HCT116 (cell line): Measurements from ENCODE around the gene SMIM41. TPM values are rescaled to one million over a fixed set of nuclear protein-coding genes. Genes with fewer than 3 reads are reported as not detected.

ENCODE experiments used
- ATAC-seq: fragments of 200-7000 bp; cut with Tn5 transposase; 2 replicates; pipeline ENCODE4 v1.9.1; 2020; ENCODE audit warnings: mild to moderate bottlenecking, moderate library complexity
- BruUV-seq: library from RNA; stranded (reverse); fragments of 400-500 nt; replicated peaks from 2 replicates; lab custom pipeline; 2021; lab: Mats Ljungman, UMichigan
- CTCF ChIA-PET: fragments of 300-600 bp; sonication (Branson Sonifier 250); formaldehyde crosslinking; loops from one replicate; lab custom pipeline; 2021; ENCODE audit warnings: antibody characterized with exemption; lab: Charles Lee
- POLR2A ChIA-PET: fragments of 300-600, 350-600 bp; sonication (Branson Sonifier 250); formaldehyde crosslinking; loops from one replicate; lab custom pipeline; 2021; ENCODE audit warnings: antibody characterized with exemption; lab: Charles Lee
- RAD21 ChIA-PET, 2 experiments: fragments of 300-600 bp; sonication (Branson Sonifier 250); formaldehyde crosslinking; loops; one replicate each; lab custom pipeline; 2023; ENCODE audit warnings: low total read pairs in 2 of 2; ENCODE audit not compliant: uncharacterized antibody in 2 of 2, unreplicated experiment in 2 of 2, low non-redundant PET in 1 of 2; lab: Charles Lee
- DNase-seq: peaks from one replicate; pipeline ENCODE4 v3.0.0-alpha.2; 2010; ENCODE audit warnings: low read depth, low spot score
- H2AFZ ChIP-seq: fragments of 200-600 bp; shearing (Covaris generic), sonication (generic); 2 replicates; pipeline ENCODE4 v1.6.1; 2017; ENCODE audit warnings: low read depth, mixed run types, mixed read lengths, antibody characterized with exemption, low read length; ENCODE audit not compliant: poor library complexity, severe bottlenecking
- H3K27ac ChIP-seq: 2 replicates; pipeline ENCODE4 v1.5.1; 2012; ENCODE audit warnings: low read depth, low read length
- H3K27me3 ChIP-seq: fragments of 200-600 bp; sonication (generic); 2 replicates; pipeline ENCODE4 v1.6.1; 2016; ENCODE audit warnings: mixed run types, low read length, mixed read lengths; ENCODE audit not compliant: insufficient read depth
- H3K36me3 ChIP-seq, 2 experiments: fragments of 200-500 bp in 1 of 2; fragments of 200-600 bp in 1 of 2; sonication (Bioruptor generic) in 1 of 2; sonication (generic) in 1 of 2; 2 replicates each; pipeline versions ENCODE4 v1.5.1 to v1.6.1; 2014 to 2016; ENCODE audit warnings: low read length in 2 of 2, inconsistent platforms in 1 of 2, mixed read lengths in 1 of 2, mixed run types in 1 of 2; ENCODE audit not compliant: insufficient read depth in 2 of 2, control insufficient read depth in 1 of 2
- H3K4me1 ChIP-seq, 2 experiments: fragments of 200-600 bp in 1 of 2; sonication (generic) in 1 of 2; 2 replicates each; pipeline versions ENCODE4 v1.5.1 to v1.6.1; 2012 to 2017; ENCODE audit warnings: low read length in 2 of 2, inconsistent platforms in 1 of 2, mild to moderate bottlenecking in 1 of 2, mixed read lengths in 1 of 2, mixed run types in 1 of 2, moderate library complexity in 1 of 2; ENCODE audit not compliant: insufficient read depth in 2 of 2, control insufficient read depth in 1 of 2
- H3K4me2 ChIP-seq: fragments of 200-600 bp; sonication (generic); 2 replicates; pipeline ENCODE4 v1.6.1; 2017; ENCODE audit warnings: mixed run types, low read length, mixed read lengths
- H3K4me3 ChIP-seq, 2 experiments: fragments of 200-600 bp in 1 of 2; sonication (generic) in 1 of 2; replicated peaks in 1 of 2; 2 replicates each; pipeline ENCODE4 v1.5.1; 2011 to 2016; ENCODE audit warnings: low read length in 2 of 2, control low read depth in 1 of 2, low read depth in 1 of 2, mild to moderate bottlenecking in 1 of 2, mixed read lengths in 1 of 2, mixed run types in 1 of 2
- H3K79me2 ChIP-seq: fragments of 200-600 bp; sonication (generic); 2 replicates; pipeline ENCODE4 v1.6.1; 2017; ENCODE audit warnings: mild to moderate bottlenecking, mixed run types, low read length, moderate library complexity, mixed read lengths; ENCODE audit not compliant: insufficient read depth
- H3K9ac ChIP-seq: fragments of 200-600 bp; sonication (generic); 2 replicates; pipeline ENCODE4 v1.6.1; 2016; ENCODE audit warnings: low read length, mixed read lengths
- H3K9me2 ChIP-seq: fragments of 200-600 bp; sonication (generic), shearing (Covaris generic); 2 replicates; pipeline ENCODE4 v1.6.1; 2017; ENCODE audit warnings: mixed run types, mild to moderate bottlenecking, moderate library complexity; ENCODE audit not compliant: insufficient read depth
- H3K9me3 ChIP-seq, 2 experiments: fragments of 200-500 bp in 1 of 2; fragments of 200-600 bp in 1 of 2; sonication (Bioruptor generic) in 1 of 2; sonication (generic) in 1 of 2; 2 replicates each; pipeline ENCODE4 v1.6.1; 2014 to 2017; ENCODE audit warnings: low read length in 2 of 2, mixed read lengths in 2 of 2, inconsistent platforms in 1 of 2, low read depth in 1 of 2, mild to moderate bottlenecking in 1 of 2, mixed run types in 1 of 2, moderate library complexity in 1 of 2; ENCODE audit not compliant: control insufficient read depth in 1 of 2, insufficient read depth in 1 of 2
- H4K20me1 ChIP-seq: fragments of 200-600 bp; sonication (generic), shearing (Covaris generic); 2 replicates; pipeline ENCODE4 v1.6.1; 2017; ENCODE audit warnings: mixed run types, mild to moderate bottlenecking, moderate library complexity; ENCODE audit not compliant: insufficient read depth
- CBX3 ChIP-seq: IDR thresholded peaks from 2 replicates; pipeline ENCODE4 v1.6.1; 2012; ENCODE audit warnings: low read depth
- CEBPB ChIP-seq: IDR thresholded peaks from 2 replicates; pipeline ENCODE4 v1.6.1; 2012; ENCODE audit warnings: low read depth
- EGR1 ChIP-seq: IDR thresholded peaks from 2 replicates; pipeline ENCODE4 v1.6.1; 2012; ENCODE audit warnings: low read depth
- ELF1 ChIP-seq: IDR thresholded peaks from 2 replicates; pipeline ENCODE4 v1.6.1; 2012; ENCODE audit warnings: low read depth, borderline replicate concordance
- EZH2 ChIP-seq: fragments of 200-600 bp; sonication (generic); IDR thresholded peaks from 2 replicates; pipeline ENCODE4 v1.6.1; 2017; ENCODE audit warnings: antibody characterized with exemption, mixed run types
- EZH2phosphoT487 ChIP-seq: fragments of 200-600 bp; IDR thresholded peaks from 2 replicates; pipeline ENCODE4 v1.6.1; 2018; ENCODE audit warnings: antibody characterized with exemption, borderline replicate concordance
- JUND ChIP-seq: IDR thresholded peaks from 2 replicates; pipeline ENCODE4 v1.6.1; 2012
- POLR2A ChIP-seq: IDR thresholded peaks from 2 replicates; pipeline ENCODE4 v1.7.0; 2011; ENCODE audit warnings: borderline replicate concordance; ENCODE audit not compliant: insufficient read depth, insufficient read length; ENCODE audit errors: extremely low read depth
- POLR2AphosphoS5 ChIP-seq: IDR thresholded peaks from 2 replicates; pipeline ENCODE4 v1.6.1; 2011; ENCODE audit warnings: mild to moderate bottlenecking, low read depth, low read length, moderate library complexity
- RAD21 ChIP-seq: IDR thresholded peaks from 2 replicates; pipeline ENCODE4 v1.6.1; 2012; ENCODE audit warnings: low read depth, mild to moderate bottlenecking
- SIN3A ChIP-seq: IDR thresholded peaks from 2 replicates; pipeline ENCODE4 v1.6.1; 2012; ENCODE audit warnings: low read depth
- SRF ChIP-seq: IDR thresholded peaks from 2 replicates; pipeline ENCODE4 v1.6.1; 2012; ENCODE audit warnings: low read depth
- ZNF274 ChIP-seq: fragments of 200-500 bp; sonication (Bioruptor generic); IDR thresholded peaks from 2 replicates; pipeline ENCODE4 v1.6.1; 2014; ENCODE audit warnings: mild to moderate bottlenecking, low read depth, low read length, inconsistent platforms
- intact Hi-C: fragments of 100-400 bp; cut with micrococcal nuclease; formaldehyde crosslinking; loops from 2 replicates; pipeline ENCODE4 v1.10.0; 2022
- total RNA-seq: library from RNA; stranded (reverse); gene quantifications from one replicate; pipeline ENCODE4 v1.2.1, GENCODE V29; 2021; ENCODE audit not compliant: unreplicated experiment
- TF ChIP-seq, protein P1 (sequence below): IDR thresholded peaks from 2 replicates; pipeline ENCODE4 v1.6.1; 2012
- TF ChIP-seq, protein P2 (sequence below), 3 experiments: fragments of 200-600 bp in 1 of 3; sonication (generic) in 1 of 3; IDR thresholded peaks in 2 of 3; conservative IDR thresholded peaks in 1 of 3; 2 replicates each; pipeline ENCODE4 v1.5.1; 2012 to 2017; ENCODE audit warnings: low read depth in 2 of 3, low read length in 2 of 3, antibody characterized with exemption in 1 of 3, borderline replicate concordance in 1 of 3, control low read depth in 1 of 3, mild to moderate bottlenecking in 1 of 3, mixed read lengths in 1 of 3, mixed run types in 1 of 3, moderate library complexity in 1 of 3; ENCODE audit not compliant: insufficient read depth in 1 of 3
- TF ChIP-seq, protein P3 (sequence below): IDR thresholded peaks from 2 replicates; pipeline ENCODE4 v1.6.1; 2012; ENCODE audit warnings: low read depth
- TF ChIP-seq, protein P4 (sequence below): IDR thresholded peaks from 2 replicates; pipeline ENCODE4 v1.6.1; 2012

Gene SMIM41
- total RNA-seq, 1 experiment from 2014 or later = not detected

DNA sequence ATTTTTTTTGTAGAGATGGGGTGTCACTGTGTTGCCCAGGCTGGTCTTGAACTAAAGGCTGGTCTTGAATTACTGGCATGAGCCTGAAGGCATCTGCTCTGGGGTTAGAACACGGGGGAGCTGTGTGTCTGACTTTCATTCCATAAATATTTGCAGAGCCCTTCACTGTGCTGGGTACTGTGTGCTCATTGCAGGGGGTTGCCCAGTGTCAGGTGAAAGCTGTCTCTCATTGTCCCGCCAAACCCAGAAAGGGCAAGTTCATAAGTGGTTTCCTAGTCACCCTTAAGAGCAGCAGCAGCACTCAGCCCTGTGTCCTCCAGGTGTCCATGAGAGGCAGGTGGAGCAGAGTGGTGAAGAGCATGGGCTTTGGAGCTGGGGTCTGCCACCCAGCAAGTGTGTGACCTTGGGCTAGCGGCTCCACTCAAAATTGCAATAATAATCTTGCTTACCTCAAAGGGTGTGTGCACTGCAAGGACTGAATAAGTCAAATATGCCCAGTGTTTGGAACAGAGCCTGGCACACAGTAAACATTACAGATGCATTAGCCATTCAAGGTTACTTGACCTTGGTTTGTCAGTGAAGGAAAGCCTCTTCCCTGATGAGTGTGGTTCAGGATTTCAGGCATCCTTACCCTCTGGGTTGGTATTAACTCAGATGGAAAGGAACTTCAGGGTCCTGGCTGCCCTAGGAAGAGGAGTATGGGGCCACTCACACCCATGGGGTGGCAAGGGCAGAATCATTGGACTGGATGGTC, 4.4 kb upstream of the SMIM41 start:
- no peak overlapping the region for H3K4me3 ChIP-seq
- ChIA-PET CTCF (no interaction called here), RAD21 (no interaction called here), POLR2A (no interaction called here)
- peaks cover 42 to 44% of the 10 kb centered on the region in 2 experiments; a peak in 3 of 4 replicates for H3K36me3 ChIP-seq
- peaks cover 66% of the 10 kb centered on the region for H3K79me2 ChIP-seq
- intact Hi-C loops = no loop called here
- H4K20me1 ChIP-seq = no peaks in the 10 kb centered on the region
- no peak for DNase-seq
- no peaks in the 10 kb centered on the region for H3K27me3 ChIP-seq
- H2AFZ ChIP-seq = no peak overlapping the region
- H3K4me2 ChIP-seq = no peak overlapping the region
- no peak for TF ChIP-seq ZNF274
- no peak for TF ChIP-seq SIN3A
- no peak for TF ChIP-seq EZH2phosphoT487
- no peak for TF ChIP-seq EZH2
- TF ChIP-seq, protein P1, sequence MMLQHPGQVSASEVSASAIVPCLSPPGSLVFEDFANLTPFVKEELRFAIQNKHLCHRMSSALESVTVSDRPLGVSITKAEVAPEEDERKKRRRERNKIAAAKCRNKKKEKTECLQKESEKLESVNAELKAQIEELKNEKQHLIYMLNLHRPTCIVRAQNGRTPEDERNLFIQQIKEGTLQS = no peak
- TF ChIP-seq, protein P2, sequence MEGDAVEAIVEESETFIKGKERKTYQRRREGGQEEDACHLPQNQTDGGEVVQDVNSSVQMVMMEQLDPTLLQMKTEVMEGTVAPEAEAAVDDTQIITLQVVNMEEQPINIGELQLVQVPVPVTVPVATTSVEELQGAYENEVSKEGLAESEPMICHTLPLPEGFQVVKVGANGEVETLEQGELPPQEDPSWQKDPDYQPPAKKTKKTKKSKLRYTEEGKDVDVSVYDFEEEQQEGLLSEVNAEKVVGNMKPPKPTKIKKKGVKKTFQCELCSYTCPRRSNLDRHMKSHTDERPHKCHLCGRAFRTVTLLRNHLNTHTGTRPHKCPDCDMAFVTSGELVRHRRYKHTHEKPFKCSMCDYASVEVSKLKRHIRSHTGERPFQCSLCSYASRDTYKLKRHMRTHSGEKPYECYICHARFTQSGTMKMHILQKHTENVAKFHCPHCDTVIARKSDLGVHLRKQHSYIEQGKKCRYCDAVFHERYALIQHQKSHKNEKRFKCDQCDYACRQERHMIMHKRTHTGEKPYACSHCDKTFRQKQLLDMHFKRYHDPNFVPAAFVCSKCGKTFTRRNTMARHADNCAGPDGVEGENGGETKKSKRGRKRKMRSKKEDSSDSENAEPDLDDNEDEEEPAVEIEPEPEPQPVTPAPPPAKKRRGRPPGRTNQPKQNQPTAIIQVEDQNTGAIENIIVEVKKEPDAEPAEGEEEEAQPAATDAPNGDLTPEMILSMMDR (IDR thresholded peaks at IDR 0.05 in 2 of 3, conservative IDR thresholded peaks at IDR 0.05 in 1 of 3; ENCODE audit: borderline replicate concordance in 1 of 3, insufficient read depth in 1 of 3, low read depth in 2 of 3, low read length in 2 of 3) = no peak
- TF ChIP-seq EGR1 = no peak
- TF ChIP-seq POLR2A = no peak
- no peak for TF ChIP-seq RAD21
- TF ChIP-seq JUND = no peak
- TF ChIP-seq CEBPB = no peak
- TF ChIP-seq, protein P3, sequence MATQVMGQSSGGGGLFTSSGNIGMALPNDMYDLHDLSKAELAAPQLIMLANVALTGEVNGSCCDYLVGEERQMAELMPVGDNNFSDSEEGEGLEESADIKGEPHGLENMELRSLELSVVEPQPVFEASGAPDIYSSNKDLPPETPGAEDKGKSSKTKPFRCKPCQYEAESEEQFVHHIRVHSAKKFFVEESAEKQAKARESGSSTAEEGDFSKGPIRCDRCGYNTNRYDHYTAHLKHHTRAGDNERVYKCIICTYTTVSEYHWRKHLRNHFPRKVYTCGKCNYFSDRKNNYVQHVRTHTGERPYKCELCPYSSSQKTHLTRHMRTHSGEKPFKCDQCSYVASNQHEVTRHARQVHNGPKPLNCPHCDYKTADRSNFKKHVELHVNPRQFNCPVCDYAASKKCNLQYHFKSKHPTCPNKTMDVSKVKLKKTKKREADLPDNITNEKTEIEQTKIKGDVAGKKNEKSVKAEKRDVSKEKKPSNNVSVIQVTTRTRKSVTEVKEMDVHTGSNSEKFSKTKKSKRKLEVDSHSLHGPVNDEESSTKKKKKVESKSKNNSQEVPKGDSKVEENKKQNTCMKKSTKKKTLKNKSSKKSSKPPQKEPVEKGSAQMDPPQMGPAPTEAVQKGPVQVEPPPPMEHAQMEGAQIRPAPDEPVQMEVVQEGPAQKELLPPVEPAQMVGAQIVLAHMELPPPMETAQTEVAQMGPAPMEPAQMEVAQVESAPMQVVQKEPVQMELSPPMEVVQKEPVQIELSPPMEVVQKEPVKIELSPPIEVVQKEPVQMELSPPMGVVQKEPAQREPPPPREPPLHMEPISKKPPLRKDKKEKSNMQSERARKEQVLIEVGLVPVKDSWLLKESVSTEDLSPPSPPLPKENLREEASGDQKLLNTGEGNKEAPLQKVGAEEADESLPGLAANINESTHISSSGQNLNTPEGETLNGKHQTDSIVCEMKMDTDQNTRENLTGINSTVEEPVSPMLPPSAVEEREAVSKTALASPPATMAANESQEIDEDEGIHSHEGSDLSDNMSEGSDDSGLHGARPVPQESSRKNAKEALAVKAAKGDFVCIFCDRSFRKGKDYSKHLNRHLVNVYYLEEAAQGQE = no peak
- TF ChIP-seq SRF = no peak
- TF ChIP-seq ELF1 = no peak
- no peak for TF ChIP-seq POLR2AphosphoS5
- no peak for TF ChIP-seq CBX3
- TF ChIP-seq, protein P4, sequence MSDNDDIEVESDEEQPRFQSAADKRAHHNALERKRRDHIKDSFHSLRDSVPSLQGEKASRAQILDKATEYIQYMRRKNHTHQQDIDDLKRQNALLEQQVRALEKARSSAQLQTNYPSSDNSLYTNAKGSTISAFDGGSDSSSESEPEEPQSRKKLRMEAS = no peak
- ATAC-seq = no peak
- BruUV-seq = no TSS peak
- H3K9me3 ChIP-seq = no peaks in the 10 kb centered on the region
- H3K27ac ChIP-seq = no peak overlapping the region
- peaks cover 7 to 10% of the 10 kb centered on the region in 2 experiments for H3K4me1 ChIP-seq
- no peak overlapping the region for H3K9ac ChIP-seq
- no peaks in the 10 kb centered on the region for H3K9me2 ChIP-seq
